GM10847 (cell line): ENCODE results near the gene LCN2.

ENCODE experiments used
- POLR2A ChIP-seq: IDR thresholded peaks from 2 replicates; pipeline ENCODE4 v1.6.1; 2011; ENCODE audit not compliant: insufficient read length; ENCODE audit errors: extremely low read depth

The LCN2 gene

GRCh38 chr9:128138001-128138400 is 11.3 kb upstream of the LCN2 start:
- no peak for TF ChIP-seq POLR2A

GRCh38 chr9:128139621-128140020 is 9.6 kb upstream of the LCN2 start:
- TF ChIP-seq POLR2A, result no peak

GRCh38 chr9:128141604-128142003 is 7.6 kb upstream of the LCN2 start:
- no peak for TF ChIP-seq POLR2A

DNA sequence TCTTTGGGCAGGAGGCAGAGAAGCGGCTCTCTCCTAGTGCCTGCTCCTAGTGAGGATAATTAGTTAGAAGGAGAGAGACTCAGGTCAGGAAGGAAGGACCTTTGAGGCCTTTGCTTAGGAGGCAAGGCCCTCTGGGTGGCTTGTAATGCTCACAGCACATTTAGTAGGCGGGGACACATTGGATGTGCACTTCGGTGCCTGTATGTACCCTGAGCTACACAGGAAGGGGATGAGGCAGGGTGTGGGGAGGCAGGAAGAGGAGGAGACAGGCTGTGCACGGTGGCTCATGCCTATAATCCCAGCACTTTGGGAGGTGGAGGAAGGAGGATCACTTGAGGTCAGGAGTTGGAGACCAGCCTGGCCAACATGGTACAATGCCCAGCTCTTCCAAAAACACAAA is 7.2 kb upstream of the LCN2 start:
- TF ChIP-seq POLR2A, result no peak

- TF ChIP-seq POLR2A, result no peak
These were observed 6.7 kb upstream of the LCN2 start for GRCh38 chr9:128142596-128142995.

DNA sequence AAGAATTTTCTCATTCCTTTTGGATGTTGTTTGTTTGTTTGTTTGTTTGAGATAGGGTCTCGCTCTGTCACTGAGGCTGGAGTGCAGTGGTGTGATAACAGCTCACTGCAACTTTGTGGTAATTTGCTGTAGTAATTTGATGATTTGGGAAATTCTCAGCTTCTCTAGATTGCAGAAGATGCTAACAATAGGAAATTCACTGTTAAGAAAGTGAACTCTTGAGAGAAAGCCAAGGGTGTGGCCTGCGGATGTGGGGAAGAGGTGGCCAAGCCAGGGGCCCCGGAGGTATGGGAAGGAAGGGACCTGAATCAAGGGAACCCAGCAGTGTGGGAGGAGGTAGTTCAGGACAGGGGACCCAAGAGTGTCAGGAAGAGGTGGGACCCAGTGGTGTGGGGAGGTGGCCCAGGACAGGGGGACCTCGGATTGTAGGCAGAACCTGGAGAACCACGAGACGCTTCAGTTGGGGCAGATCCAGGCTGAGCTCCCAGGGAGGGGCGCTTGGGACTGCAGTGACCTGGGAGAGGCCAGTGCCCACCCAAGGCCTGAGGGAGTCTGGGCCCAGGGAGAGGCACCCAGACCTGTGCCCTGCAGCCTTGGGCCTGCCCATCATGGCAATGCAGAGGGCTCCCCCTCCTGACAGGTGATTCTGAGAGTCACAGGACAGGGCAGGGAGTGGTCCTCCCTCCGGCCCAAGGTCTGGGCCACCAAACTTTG is 5.6 kb upstream of the LCN2 start:
- no peak for TF ChIP-seq POLR2A

DNA sequence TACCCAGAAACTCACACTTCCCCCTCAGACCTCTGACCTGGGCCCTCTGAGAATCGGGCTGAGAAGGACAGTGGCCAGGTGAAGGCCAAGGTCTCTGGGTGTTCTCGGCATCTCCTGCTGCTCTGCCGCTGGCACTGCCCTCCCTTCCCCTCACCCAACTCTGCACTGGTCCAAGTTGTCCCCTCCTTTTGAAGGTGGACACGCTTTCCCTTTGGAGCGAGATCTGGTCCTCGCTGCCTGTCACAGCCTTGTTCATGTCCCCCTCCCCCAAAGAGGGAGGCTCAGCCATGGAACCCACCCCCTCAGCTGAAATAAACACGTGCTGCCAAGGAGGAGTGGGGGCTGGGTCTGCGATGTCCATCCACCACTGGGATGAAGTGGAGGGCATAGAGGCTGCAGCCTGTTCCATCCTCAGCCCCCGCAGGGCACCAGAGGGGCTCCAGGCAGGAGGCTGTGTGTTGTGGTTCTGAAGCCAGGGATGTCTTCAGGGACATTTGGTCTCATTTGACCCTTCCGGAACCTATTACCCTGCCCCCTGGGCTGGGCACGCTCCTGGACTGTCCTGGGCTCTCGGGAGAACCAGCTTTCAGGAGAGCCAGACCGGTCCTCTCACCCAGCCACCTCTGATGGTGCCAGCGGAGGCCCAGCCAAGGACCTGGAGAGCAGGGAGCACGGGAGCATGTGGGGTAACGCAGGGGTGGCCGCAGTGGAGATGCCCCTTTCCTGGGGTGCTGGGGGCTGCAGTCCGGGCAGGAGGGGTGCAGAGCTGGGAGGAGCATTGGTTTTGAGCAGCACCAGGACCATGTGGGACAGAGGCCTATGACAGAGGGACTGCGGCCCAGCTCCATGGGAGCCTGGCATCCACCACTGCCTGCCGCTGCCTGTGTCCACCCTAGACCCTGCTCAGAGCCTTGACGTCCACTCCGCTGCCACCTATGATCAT is 4.7 kb upstream of the LCN2 start:
- TF ChIP-seq POLR2A, result no peak

DNA sequence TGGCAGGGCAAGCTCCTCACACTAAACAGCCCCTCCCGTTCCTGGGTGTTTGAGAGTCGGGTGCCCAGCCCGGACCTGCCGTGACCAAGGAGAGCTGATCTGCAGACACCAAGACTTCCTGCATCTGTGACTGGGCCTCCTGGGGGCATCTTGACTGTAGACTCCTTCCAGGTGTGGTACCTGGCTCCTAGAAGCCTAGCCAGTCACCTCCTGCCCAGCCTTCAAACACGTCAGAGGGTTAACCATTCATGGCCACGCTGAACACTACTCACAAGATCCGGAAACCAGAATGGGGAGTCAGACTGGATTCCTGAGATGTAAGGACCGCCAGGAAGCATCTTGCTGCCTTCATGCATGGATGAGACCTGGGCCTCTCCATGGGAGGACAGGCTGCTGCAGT is 3.7 kb upstream of the LCN2 start:
- no peak for TF ChIP-seq POLR2A

DNA sequence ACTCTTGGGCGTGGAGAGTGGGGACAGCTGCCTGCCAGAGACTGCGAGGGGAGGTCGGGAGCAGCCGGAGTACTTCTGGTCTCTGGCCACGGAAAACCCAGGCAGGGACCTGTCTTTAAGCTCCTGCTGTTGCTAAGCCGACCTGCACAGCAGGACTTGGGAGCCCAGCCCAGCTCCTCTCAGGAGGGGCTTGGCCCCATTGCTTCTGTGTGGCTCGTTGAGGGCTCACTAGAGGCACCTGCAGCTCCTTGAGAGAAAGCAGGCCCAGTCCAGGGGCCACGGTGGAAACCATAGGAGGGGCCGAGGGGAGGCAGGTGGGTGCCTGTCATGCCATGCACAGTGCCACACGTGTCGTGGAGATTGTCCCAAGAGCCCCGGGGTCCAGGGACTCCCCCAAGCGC is 3.3 kb upstream of the LCN2 start:
- no peak for TF ChIP-seq POLR2A

DNA sequence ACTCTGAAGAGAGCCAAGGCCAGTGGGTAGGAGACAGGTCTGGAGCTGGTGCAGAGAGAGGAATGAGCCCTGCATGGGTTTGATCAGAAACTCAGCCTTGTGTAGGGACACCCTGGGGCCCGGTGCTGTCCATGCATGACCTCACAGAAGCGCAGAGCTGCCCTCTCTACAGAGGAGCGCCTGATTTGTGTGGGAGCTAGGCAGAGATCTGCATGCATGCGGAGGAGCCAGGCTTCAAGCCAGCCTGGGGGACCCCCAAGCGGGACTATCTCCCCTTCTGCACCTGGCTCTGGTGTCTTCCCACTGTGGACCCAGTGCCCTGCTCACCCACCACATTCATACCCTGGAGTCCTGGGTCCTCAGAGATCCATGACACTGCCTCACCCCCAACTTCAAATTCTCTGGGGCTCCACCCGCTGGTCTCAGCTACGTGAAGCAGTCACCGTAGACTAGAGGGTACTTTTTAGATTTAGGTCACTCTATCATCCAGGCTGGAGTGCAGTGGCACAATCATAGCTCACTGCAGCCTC is 2.6 kb upstream of the LCN2 start:
- no peak for TF ChIP-seq POLR2A

- TF ChIP-seq POLR2A, result no peak
These were observed 698 bp upstream of the LCN2 start for GRCh38 chr9:128148509-128149000.

- no peak for TF ChIP-seq POLR2A
These were observed 819 bp downstream of the LCN2 start for GRCh38 chr9:128149951-128150593.

GRCh38 chr9:128150594-128151308 is 1.5 kb downstream of the LCN2 start:
- TF ChIP-seq POLR2A, result no peak

GRCh38 chr9:128151309-128152132 is 2.3 kb downstream of the LCN2 start:
- no peak for TF ChIP-seq POLR2A
